ENCODE results near the gene THRB. TPM values are rescaled to one million over a fixed set of nuclear protein-coding genes. Genes with fewer than 3 reads are reported as not detected.

THRB gene
- total RNA-seq, 1 experiment from 2014 or later: 9.7 TPM

- H3K36me3 ChIP-seq (ENCODE audit: low read depth): no peaks in the 10 kb centered on the region
- TF ChIP-seq EZH2 (IDR thresholded peaks at IDR 0.05; ENCODE audit: low read depth) (no peak), CTCF (conservative IDR thresholded peaks at IDR 0.05) (no peak)
- H4K20me1 ChIP-seq (ENCODE audit: insufficient read depth): no peaks in the 10 kb centered on the region
- H3K27me3 ChIP-seq (ENCODE audit: insufficient read depth, low read depth): no peaks in the 10 kb centered on the region
- POLR2A ChIA-PET (ENCODE audit: unreplicated experiment): no interaction called here
- CTCF ChIA-PET: no interaction called here
- H2AFZ ChIP-seq: no peak overlapping the region
- H3K4me3 ChIP-seq: no peak overlapping the region
- no peak overlapping the region for H3K27ac ChIP-seq
- H3K79me2 ChIP-seq (ENCODE audit: low read depth): 0 out of 2 replicates have a peak, but pooled peaks cover 3% of the 10 kb centered on the region
- BruUV-seq (replicated peaks): no TSS peak
- no peak overlapping the region for H3K4me2 ChIP-seq
- intact Hi-C loops (cut with micrococcal nuclease; ENCODE audit: unreplicated experiment): no loop called here
- H3K9me2 ChIP-seq (ENCODE audit: insufficient read depth): no peaks in the 10 kb centered on the region
- peaks cover 26% of the 10 kb centered on the region for H3K4me1 ChIP-seq (replicated peaks; ENCODE audit: insufficient read depth)
- no peak for DNase-seq
- no peaks in the 10 kb centered on the region for H3F3A ChIP-seq (ENCODE audit: insufficient read depth, low read depth)
- no peaks in the 10 kb centered on the region for H3K9me3 ChIP-seq (ENCODE audit: insufficient read depth, low read depth)
Measured at GRCh38 chr3:24374801-24375200, 119.8 kb downstream of the THRB start.

DNA sequence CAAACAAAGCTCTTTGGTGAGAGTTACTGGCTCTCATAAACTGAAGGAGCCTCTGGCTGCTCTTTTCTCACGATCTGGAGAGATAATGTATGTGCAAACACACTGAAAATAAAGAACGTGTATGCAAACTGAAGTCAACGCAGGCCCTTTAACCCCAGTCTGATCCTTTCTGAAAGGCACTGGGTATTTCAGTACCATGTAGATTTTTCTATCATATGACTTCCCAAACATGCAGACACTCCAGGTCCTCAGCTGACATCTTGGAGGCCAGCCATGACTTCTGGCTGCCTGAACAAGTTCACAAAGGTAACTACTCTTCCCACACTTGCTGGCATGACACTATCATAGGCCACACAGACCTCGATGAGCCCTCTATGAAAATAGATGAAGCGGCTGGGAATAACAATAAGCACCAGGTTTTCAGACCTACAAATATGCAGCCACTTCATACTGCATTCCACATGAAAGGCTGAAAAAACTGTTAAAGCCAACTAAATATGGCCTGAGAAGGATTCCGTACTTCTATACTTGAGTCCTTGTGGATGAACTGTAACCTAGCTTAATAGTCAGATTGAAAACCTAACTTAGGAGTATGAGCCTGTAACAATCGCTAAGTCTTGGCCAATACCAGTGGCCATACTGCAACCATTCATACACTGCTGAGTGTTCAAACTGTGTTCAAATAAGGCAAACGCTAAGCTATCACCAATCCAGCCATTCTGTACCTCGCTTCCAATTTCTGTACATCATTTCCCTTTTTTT lies 121.3 kb downstream of the THRB start:
- no peak for DNase-seq
- ChIA-PET CTCF (no interaction called here), POLR2A (ENCODE audit: unreplicated experiment) (interaction anchor here (0.7 kb wide), 1 partner anchor 102 kb away, joined by 6 read pairs; no protein-coding TSS in a partner anchor)
- no TSS peak for BruUV-seq (replicated peaks)
- Histone ChIP-seq H3K27me3 (ENCODE audit: insufficient read depth, low read depth) (no peaks in the 10 kb centered on the region), H3F3A (ENCODE audit: insufficient read depth, low read depth) (no peaks in the 10 kb centered on the region), H3K4me2 (no peak overlapping the region), H3K4me3 (no peak overlapping the region), H4K20me1 (ENCODE audit: insufficient read depth) (no peaks in the 10 kb centered on the region), H3K9me3 (ENCODE audit: insufficient read depth, low read depth) (no peaks in the 10 kb centered on the region), H3K4me1 (replicated peaks; ENCODE audit: insufficient read depth) (peaks cover 20% of the 10 kb centered on the region), H3K9me2 (ENCODE audit: insufficient read depth) (no peaks in the 10 kb centered on the region), H3K79me2 (ENCODE audit: low read depth) (0 out of 2 replicates have a peak, but pooled peaks cover 1% of the 10 kb centered on the region), H2AFZ (no peak overlapping the region), H3K27ac (no peak overlapping the region), H3K36me3 (ENCODE audit: low read depth) (no peaks in the 10 kb centered on the region)
- TF ChIP-seq EZH2 (IDR thresholded peaks at IDR 0.05; ENCODE audit: low read depth): no peak
- TF ChIP-seq CTCF (conservative IDR thresholded peaks at IDR 0.05): no peak
- intact Hi-C loops (cut with micrococcal nuclease; ENCODE audit: unreplicated experiment): no loop called here

- no peak overlapping the region for H3K27ac ChIP-seq
- H3K27me3 ChIP-seq (ENCODE audit: insufficient read depth, low read depth): no peaks in the 10 kb centered on the region
- no peak for DNase-seq
- no peaks in the 10 kb centered on the region for H3K9me2 ChIP-seq (ENCODE audit: insufficient read depth)
- H3K9me3 ChIP-seq (ENCODE audit: insufficient read depth, low read depth): no peaks in the 10 kb centered on the region
- H4K20me1 ChIP-seq (ENCODE audit: insufficient read depth): no peaks in the 10 kb centered on the region
- CTCF ChIA-PET: no interaction called here
- H3K36me3 ChIP-seq (ENCODE audit: low read depth): no peaks in the 10 kb centered on the region
- no peaks in the 10 kb centered on the region for H3K79me2 ChIP-seq (ENCODE audit: low read depth)
- H3K4me2 ChIP-seq: no peak overlapping the region
- peaks cover 13% of the 10 kb centered on the region; the same call in 1 of the 2 replicates for H3K4me1 ChIP-seq (replicated peaks; ENCODE audit: insufficient read depth)
- BruUV-seq (replicated peaks): no TSS peak
- TF ChIP-seq EZH2 (IDR thresholded peaks at IDR 0.05; ENCODE audit: low read depth): no peak
- no peak for TF ChIP-seq CTCF (conservative IDR thresholded peaks at IDR 0.05)
- H2AFZ ChIP-seq: no peak overlapping the region
- H3K4me3 ChIP-seq: no peak overlapping the region
- intact Hi-C loops (cut with micrococcal nuclease; ENCODE audit: unreplicated experiment): no loop called here
- H3F3A ChIP-seq (ENCODE audit: insufficient read depth, low read depth): no peaks in the 10 kb centered on the region
- POLR2A ChIA-PET (ENCODE audit: unreplicated experiment): no interaction called here
Measured at GRCh38 chr3:24372559-24373197, 122.0 kb downstream of the THRB start.
